HepG2 (cell line): ENCODE results near the gene APOM. TPM values are rescaled to one million over a fixed set of nuclear protein-coding genes. Genes with fewer than 3 reads are reported as not detected.

Experiments used
- DNMT1 ChIP-seq: sonication (generic); formaldehyde crosslinking; IDR thresholded peaks from 2 replicates; pipeline ENCODE4 v1.5.1; 2020; ENCODE audit warnings: mild to moderate bottlenecking, missing genetic modification reagents
- ETV5 ChIP-seq: IDR thresholded peaks from 2 replicates; pipeline ENCODE4 v1.6.1; 2018; ENCODE audit warnings: missing biosample characterization, missing genetic modification reagents, inconsistent platforms, borderline replicate concordance
- FUBP1 ChIP-seq: sonication (generic); formaldehyde crosslinking; IDR thresholded peaks from 2 replicates; pipeline ENCODE4 v1.5.1; 2020; ENCODE audit warnings: missing genetic modification reagents, mild to moderate bottlenecking, borderline replicate concordance
- MZF1 ChIP-seq: sonication (generic); formaldehyde crosslinking; IDR thresholded peaks from 2 replicates; pipeline ENCODE4 v1.8.1; 2023; ENCODE audit warnings: mild to moderate bottlenecking, missing genetic modification reagents, borderline replicate concordance
- NCOR1 ChIP-seq: fragments of 200-600 bp; sonication (generic); IDR thresholded peaks from 2 replicates; pipeline ENCODE4 v1.7.0; 2017; ENCODE audit warnings: antibody characterized with exemption, low read length, borderline replicate concordance
- NONO ChIP-seq, 2 experiments: fragments of 450-650 bp in 1 of 2; sonication (generic) in 1 of 2; formaldehyde crosslinking in 1 of 2; IDR thresholded peaks in 1 of 2; conservative IDR thresholded peaks in 1 of 2; 2 replicates each; pipeline versions ENCODE4 v1.6.1 to v1.8.0; 2017 to 2022; ENCODE audit warnings: mild to moderate bottlenecking in 1 of 2, missing genetic modification reagents in 1 of 2, moderate library complexity in 1 of 2
- PAF1 ChIP-seq: IDR thresholded peaks from 2 replicates; pipeline ENCODE4 v1.6.1; 2016; ENCODE audit warnings: missing genetic modification reagents, missing compliant biosample characterization
- PHF8 ChIP-seq: sonication (generic); formaldehyde crosslinking; IDR thresholded peaks from 2 replicates; pipeline ENCODE4 v1.5.0; 2020; ENCODE audit warnings: missing genetic modification reagents
- POGZ ChIP-seq: sonication (generic); formaldehyde crosslinking; IDR thresholded peaks from 2 replicates; pipeline ENCODE4 v1.4.0; 2020; ENCODE audit warnings: mild to moderate bottlenecking, missing genetic modification reagents
- RBFOX2 ChIP-seq: fragments of 200-400 bp; formaldehyde crosslinking; IDR thresholded peaks from 2 replicates; pipeline ENCODE4 v1.6.1; 2017; ENCODE audit warnings: low read depth, mild to moderate bottlenecking, low read length
- SCMH1 ChIP-seq: sonication (generic); formaldehyde crosslinking; IDR thresholded peaks from 2 replicates; pipeline ENCODE4 v1.9.0; 2021; ENCODE audit warnings: missing genetic modification reagents, mild to moderate bottlenecking, borderline replicate concordance
- SPEN ChIP-seq: sonication (generic); formaldehyde crosslinking; IDR thresholded peaks from 2 replicates; pipeline ENCODE4 v1.5.1; 2020; ENCODE audit warnings: low read depth, mild to moderate bottlenecking, missing genetic modification reagents
- TAF1 ChIP-seq: sonication (generic); formaldehyde crosslinking; IDR thresholded peaks from 2 replicates; pipeline ENCODE4 v1.4.0; 2020; ENCODE audit warnings: missing genetic modification reagents
- TFDP2 ChIP-seq: sonication (generic); formaldehyde crosslinking; IDR thresholded peaks from 2 replicates; pipeline ENCODE4 v1.4.0; 2020; ENCODE audit warnings: missing genetic modification reagents
- U2AF2 ChIP-seq: fragments of 200-400 bp; formaldehyde crosslinking; IDR thresholded peaks from 2 replicates; pipeline ENCODE4 v1.6.1; 2017; ENCODE audit warnings: low read depth, mild to moderate bottlenecking, low read length
- ZC3H13 ChIP-seq: sonication (generic); formaldehyde crosslinking; IDR thresholded peaks from 2 replicates; pipeline ENCODE4 v1.8.1; 2023; ENCODE audit warnings: mild to moderate bottlenecking, missing genetic modification reagents, moderate library complexity
- ZNF558 ChIP-seq: sonication (generic); formaldehyde crosslinking; IDR thresholded peaks from 2 replicates; pipeline ENCODE4 v1.9.0; 2022; ENCODE audit warnings: mild to moderate bottlenecking, missing genetic modification reagents, borderline replicate concordance
- ZNF644 ChIP-seq: IDR thresholded peaks from 2 replicates; pipeline ENCODE4 v1.6.1; 2016; ENCODE audit warnings: low read depth
- polyA plus RNA-seq, 8 experiments: library from polyadenylated mRNA; depleted of rRNA in 3 of 8; stranded (reverse) in 7 of 8; unstranded in 1 of 8; fragments of >200 nt; fragmentation: Illumina TruSeq in 4 of 8; extraction: Trizol in 4 of 8; gene quantifications; 2 replicates each; pipeline versions ENCODE4 v1.2.1 to v1.2.3, GENCODE V29; 2011 to 2016; ENCODE audit warnings: low read depth in 4 of 8, missing spikeins in 1 of 8, mixed read lengths in 1 of 8; ENCODE audit not compliant: insufficient read depth in 1 of 8
- total RNA-seq, 5 experiments: library from RNA; depleted of rRNA; stranded (reverse); fragments of >200 nt; fragmentation: Illumina TruSeq; extraction: Trizol; gene quantifications; 2 replicates each; pipeline ENCODE4 v1.2.3, GENCODE V29; 2016; ENCODE audit warnings: low read depth in 1 of 5
- TF ChIP-seq, protein P1 (sequence below): sonication (generic); formaldehyde crosslinking; IDR thresholded peaks from 2 replicates; pipeline ENCODE4 v1.5.0; 2020; ENCODE audit warnings: mild to moderate bottlenecking, missing genetic modification reagents, borderline replicate concordance
- TF ChIP-seq, protein P2 (sequence below): sonication (generic); formaldehyde crosslinking; IDR thresholded peaks from 2 replicates; pipeline ENCODE4 v1.5.1; 2020; ENCODE audit warnings: missing genetic modification reagents, mild to moderate bottlenecking, borderline replicate concordance

Gene APOM
- total and polyA plus RNA-seq, 2 of the 13 experiments (the other 11 are each of a cell fraction or from before 2014, with no cell fraction given): 98.2 to 1,140 TPM

- TF ChIP-seq, protein P1, sequence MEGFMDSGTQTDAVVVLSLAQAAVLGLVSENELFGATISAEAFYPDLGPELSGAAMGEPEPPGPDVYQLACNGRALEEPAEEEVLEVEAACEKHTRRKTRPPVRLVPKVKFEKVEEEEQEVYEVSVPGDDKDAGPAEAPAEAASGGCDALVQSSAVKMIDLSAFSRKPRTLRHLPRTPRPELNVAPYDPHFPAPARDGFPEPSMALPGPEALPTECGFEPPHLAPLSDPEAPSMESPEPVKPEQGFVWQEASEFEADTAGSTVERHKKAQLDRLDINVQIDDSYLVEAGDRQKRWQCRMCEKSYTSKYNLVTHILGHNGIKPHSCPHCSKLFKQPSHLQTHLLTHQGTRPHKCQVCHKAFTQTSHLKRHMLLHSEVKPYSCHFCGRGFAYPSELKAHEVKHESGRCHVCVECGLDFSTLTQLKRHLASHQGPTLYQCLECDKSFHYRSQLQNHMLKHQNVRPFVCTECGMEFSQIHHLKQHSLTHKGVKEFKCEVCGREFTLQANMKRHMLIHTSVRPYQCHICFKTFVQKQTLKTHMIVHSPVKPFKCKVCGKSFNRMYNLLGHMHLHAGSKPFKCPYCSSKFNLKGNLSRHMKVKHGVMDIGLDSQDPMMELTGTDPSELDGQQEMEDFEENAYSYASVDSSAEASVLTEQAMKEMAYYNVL: peak; percentile 32; the same call in 1 of the 2 replicates
- TF ChIP-seq NCOR1 (no peak), ZNF644 (CRISPR knock-in tag) (no peak), TFDP2 (CRISPR knock-in tag) (peak; percentile 84), U2AF2 (no peak), RBFOX2 (peak; percentile 99), ZNF558 (CRISPR knock-in tag) (0 out of 2 replicates have a peak, but pooled peaks have one; percentile 12), POGZ (CRISPR knock-in tag) (peak; percentile 50), DNMT1 (CRISPR knock-in tag) (no peak), SCMH1 (CRISPR knock-in tag) (no peak), ZC3H13 (CRISPR knock-in tag) (peak; percentile 96), TAF1 (CRISPR knock-in tag) (peak; percentile 86), FUBP1 (CRISPR knock-in tag) (peak; percentile 78; the same call in 1 of the 2 replicates), SPEN (CRISPR knock-in tag) (peak; percentile 91), NONO (IDR thresholded peaks at IDR 0.05) (no peak), NONO (CRISPR knock-in tag; conservative IDR thresholded peaks at IDR 0.05) (peak; percentile 89), PHF8 (CRISPR knock-in tag) (peak; percentile 77), ETV5 (CRISPR knock-in tag) (peak; percentile 93), PAF1 (CRISPR knock-in tag) (peak; percentile 17; the same call in 1 of the 2 replicates), MZF1 (CRISPR knock-in tag) (no peak)
- TF ChIP-seq, protein P2, sequence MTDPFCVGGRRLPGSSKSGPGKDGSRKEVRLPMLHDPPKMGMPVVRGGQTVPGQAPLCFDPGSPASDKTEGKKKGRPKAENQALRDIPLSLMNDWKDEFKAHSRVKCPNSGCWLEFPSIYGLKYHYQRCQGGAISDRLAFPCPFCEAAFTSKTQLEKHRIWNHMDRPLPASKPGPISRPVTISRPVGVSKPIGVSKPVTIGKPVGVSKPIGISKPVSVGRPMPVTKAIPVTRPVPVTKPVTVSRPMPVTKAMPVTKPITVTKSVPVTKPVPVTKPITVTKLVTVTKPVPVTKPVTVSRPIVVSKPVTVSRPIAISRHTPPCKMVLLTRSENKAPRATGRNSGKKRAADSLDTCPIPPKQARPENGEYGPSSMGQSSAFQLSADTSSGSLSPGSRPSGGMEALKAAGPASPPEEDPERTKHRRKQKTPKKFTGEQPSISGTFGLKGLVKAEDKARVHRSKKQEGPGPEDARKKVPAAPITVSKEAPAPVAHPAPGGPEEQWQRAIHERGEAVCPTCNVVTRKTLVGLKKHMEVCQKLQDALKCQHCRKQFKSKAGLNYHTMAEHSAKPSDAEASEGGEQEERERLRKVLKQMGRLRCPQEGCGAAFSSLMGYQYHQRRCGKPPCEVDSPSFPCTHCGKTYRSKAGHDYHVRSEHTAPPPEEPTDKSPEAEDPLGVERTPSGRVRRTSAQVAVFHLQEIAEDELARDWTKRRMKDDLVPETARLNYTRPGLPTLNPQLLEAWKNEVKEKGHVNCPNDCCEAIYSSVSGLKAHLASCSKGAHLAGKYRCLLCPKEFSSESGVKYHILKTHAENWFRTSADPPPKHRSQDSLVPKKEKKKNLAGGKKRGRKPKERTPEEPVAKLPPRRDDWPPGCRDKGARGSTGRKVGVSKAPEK (CRISPR knock-in tag): no peak
Observed at GRCh38 chr6:31660381-31661261, 4.9 kb downstream of the APOM start, which contains the start of gene C6orf47 (continued).
